ENCODE results near the gene UST. TPM values are rescaled to one million over a fixed set of nuclear protein-coding genes. Genes with fewer than 3 reads are reported as not detected.

The UST gene
- total RNA-seq = 1 to 10 TPM; 3.8 to 7.3 TPM
- total RNA-seq = 6.4 to 16.4 reads per million in 2 donors

DNA sequence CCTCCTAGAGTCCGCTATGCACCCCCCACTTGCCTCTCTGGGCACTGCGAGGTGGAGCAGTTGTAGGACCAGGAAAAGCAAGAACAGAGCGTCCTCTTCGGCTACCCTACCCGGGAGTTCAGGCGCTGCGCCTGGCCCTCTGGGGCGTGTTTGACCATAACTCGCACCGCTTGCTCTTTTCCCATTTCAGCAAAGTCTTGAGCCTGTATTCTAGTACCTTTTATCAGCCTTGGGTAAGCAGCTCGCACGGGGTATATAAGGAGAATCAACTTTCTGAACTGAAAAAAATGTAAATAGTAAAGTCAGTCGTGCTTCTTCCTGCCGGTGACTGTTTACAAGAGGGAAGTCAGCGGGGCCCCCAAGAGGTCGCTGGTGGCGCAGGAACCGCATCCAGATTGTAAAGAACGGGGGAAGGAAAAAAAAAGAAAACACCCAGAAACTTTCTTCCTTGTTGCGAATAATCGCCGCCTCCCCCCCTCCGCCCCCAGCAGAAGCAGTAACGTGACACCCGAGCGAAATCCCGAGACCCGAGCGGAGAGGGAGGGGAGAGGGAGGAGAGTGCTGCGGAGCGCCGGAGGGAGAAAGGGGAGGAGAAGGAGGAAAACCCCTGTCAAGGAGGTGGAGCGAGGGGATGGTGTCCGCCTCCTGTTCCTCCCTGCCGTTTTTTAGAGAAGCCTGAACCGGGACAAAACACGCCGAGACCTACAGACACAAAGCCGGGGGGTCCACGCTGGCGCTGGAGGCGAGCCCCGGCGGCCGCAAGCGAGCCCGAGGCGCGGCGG lies at the start of gene UST:
TSS of gene UST (plus strand) at position 668 of the 782 bp plus-strand sequence. CDS start 401 bp downstream, outside the sequence.
- peak within 1 kb of the TSS; percentile 97 for H3K27ac Mint-ChIP-seq
- H3K27me3 Mint-ChIP-seq = peaks cover 5% of the 10 kb centered on the region
- H3K36me3 Mint-ChIP-seq (ENCODE audit: low read depth) = peaks cover 5% of the 10 kb centered on the region
- peaks cover 44% of the 10 kb centered on the region for H3K4me1 Mint-ChIP-seq
- ATAC-seq (peak; percentile 60), DNase-seq (peak; percentile 57 to 75 (median 60))
- peak within 1 kb of the TSS; percentile 99 for H3K4me3 Mint-ChIP-seq
- no peaks in the 10 kb centered on the region for H3K9me3 ChIP-seq (ENCODE audit: control insufficient read depth, low read length, poor library complexity, severe bottlenecking)

DNA sequence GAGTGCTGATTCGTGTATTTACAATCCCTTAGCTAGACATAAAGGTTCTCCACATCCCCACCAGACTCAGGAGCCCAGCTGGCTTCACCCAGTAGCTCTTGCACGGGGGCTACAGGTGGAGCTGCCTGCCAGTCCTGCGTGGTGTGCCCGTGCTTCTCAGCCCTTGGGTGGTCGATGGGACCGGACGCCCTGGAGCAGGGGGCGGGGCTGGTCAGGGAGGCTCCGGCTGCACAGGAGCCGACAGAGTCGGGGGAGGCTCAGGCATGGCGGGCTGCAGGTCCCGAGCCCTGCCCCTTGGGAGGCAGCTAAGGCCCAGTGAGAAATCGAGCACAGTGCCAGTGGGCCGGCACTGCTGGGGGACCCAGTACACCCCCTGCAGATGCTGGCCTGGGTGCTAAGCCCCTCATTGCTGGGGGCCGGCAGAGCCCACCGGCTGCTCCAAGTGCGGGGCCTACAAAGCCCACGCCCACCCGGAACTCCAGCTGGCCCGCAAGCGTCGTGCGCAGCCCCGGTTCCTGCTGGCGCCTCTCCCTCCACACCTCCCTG lies 48.9 kb upstream of the UST start:
- H3K9me3 ChIP-seq (ENCODE audit: control insufficient read depth, low read length, poor library complexity, severe bottlenecking) = no peaks in the 10 kb centered on the region
- DNase-seq = no peak
- no peaks in the 10 kb centered on the region for H3K36me3 Mint-ChIP-seq (ENCODE audit: low read depth)
- H3K27me3 Mint-ChIP-seq = peaks cover 23% of the 10 kb centered on the region
- no peak overlapping the region for H3K27ac Mint-ChIP-seq
- H3K4me3 Mint-ChIP-seq = no peak overlapping the region
- no peak for ATAC-seq
- peaks cover 12% of the 10 kb centered on the region for H3K4me1 Mint-ChIP-seq

- H3K9me3 ChIP-seq (ENCODE audit: control insufficient read depth, low read length, poor library complexity, severe bottlenecking) = no peaks in the 10 kb centered on the region
- Mint-ChIP-seq H3K4me3 (no peak overlapping the region), H3K27me3 (peaks cover 23% of the 10 kb centered on the region), H3K27ac (no peak overlapping the region), H3K4me1 (peaks cover 12% of the 10 kb centered on the region), H3K36me3 (ENCODE audit: low read depth) (peaks cover 4% of the 10 kb centered on the region)
- DNase-seq (no peak), ATAC-seq (no peak)
These were observed 48.1 kb upstream of the UST start for GRCh38 chr6:148698671-148699180.

GRCh38 chr6:148700047-148700715 lies 46.6 kb upstream of the UST start:
- Mint-ChIP-seq H3K4me3 (peak overlapping the region; percentile 93), H3K36me3 (ENCODE audit: low read depth) (peaks cover 4% of the 10 kb centered on the region), H3K4me1 (peaks cover 12% of the 10 kb centered on the region), H3K27me3 (peaks cover 19% of the 10 kb centered on the region), H3K27ac (peak overlapping the region; percentile 94)
- no peak for DNase-seq
- no peak for ATAC-seq
- no peaks in the 10 kb centered on the region for H3K9me3 ChIP-seq (ENCODE audit: control insufficient read depth, low read length, poor library complexity, severe bottlenecking)

DNA sequence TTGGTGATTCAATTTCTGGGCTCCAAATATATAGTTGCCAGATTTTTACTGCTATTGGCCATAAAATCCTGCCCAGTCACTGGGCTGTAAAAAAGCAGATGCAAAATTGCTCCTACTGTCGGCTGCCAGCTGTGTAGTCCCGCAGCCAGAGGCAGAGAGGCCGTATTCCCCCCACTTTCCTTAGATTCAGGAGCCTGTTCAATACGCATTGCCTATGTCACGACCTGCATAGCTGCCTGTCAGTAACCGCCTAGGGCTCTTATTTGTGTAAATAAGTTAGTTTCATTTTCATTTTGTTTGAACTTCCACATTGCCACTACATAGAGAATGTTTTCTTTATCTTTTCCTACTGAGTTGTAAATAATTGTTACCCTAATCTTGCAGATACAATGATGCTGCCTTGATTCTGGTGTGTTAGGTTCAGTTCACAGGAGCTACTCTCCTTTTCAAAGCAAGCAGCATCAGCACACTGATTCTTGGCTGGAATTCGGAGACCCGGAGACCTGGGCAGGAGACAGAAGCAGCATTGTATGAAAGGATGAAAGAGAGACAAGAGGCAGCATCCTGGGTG lies 46.0 kb upstream of the UST start:
- ATAC-seq (peak; percentile 85), DNase-seq (no peak)
- Mint-ChIP-seq H3K4me3 (peak overlapping the region; percentile 93), H3K27me3 (peaks cover 13% of the 10 kb centered on the region), H3K4me1 (peaks cover 12% of the 10 kb centered on the region), H3K27ac (peak overlapping the region; percentile 94), H3K36me3 (ENCODE audit: low read depth) (peaks cover 4% of the 10 kb centered on the region)
- H3K9me3 ChIP-seq (ENCODE audit: control insufficient read depth, low read length, poor library complexity, severe bottlenecking) = no peaks in the 10 kb centered on the region

DNA sequence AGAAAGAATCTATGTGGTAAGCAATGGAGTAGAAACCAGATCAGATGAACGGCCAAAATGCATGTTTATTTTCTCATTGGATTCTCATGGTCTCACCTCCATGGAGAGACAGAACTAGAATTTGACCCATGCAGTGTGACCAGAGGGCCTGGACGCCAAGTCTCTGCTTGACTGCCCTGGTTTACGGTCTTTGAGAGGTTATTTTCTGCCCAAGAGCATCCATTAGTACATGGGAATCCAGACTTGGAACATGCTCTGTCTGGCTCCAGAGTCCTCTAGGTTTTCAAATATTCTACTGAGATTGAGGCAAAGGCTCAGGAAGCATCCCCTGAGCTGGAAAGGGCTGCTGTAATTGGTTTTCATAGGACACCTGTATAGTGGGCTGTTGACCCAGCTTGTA lies 45.5 kb upstream of the UST start:
- H3K9me3 ChIP-seq (ENCODE audit: control insufficient read depth, low read length, poor library complexity, severe bottlenecking) = no peaks in the 10 kb centered on the region
- H3K36me3 Mint-ChIP-seq (ENCODE audit: low read depth) = peaks cover 4% of the 10 kb centered on the region
- H3K4me1 Mint-ChIP-seq = peaks cover 12% of the 10 kb centered on the region
- H3K27me3 Mint-ChIP-seq = peaks cover 7% of the 10 kb centered on the region
- ATAC-seq (no peak), DNase-seq (no peak)
- peak overlapping the region; percentile 93 for H3K4me3 Mint-ChIP-seq
- H3K27ac Mint-ChIP-seq = peak overlapping the region; percentile 94

GRCh38 chr6:148703900-148704299 lies 42.9 kb upstream of the UST start:
- Mint-ChIP-seq H3K27ac (no peak overlapping the region), H3K36me3 (ENCODE audit: low read depth) (peaks cover 4% of the 10 kb centered on the region), H3K4me3 (no peak overlapping the region), H3K27me3 (no peaks in the 10 kb centered on the region), H3K4me1 (peaks cover 12% of the 10 kb centered on the region)
- H3K9me3 ChIP-seq (ENCODE audit: control insufficient read depth, low read length, poor library complexity, severe bottlenecking) = no peaks in the 10 kb centered on the region
- DNase-seq = no peak
- ATAC-seq = no peak

GRCh38 chr6:148704400-148705246 lies 42.2 kb upstream of the UST start:
- peaks cover 6% of the 10 kb centered on the region for H3K36me3 Mint-ChIP-seq (ENCODE audit: low read depth)
- DNase-seq = no peak
- no peak overlapping the region for H3K4me3 Mint-ChIP-seq
- no peaks in the 10 kb centered on the region for H3K9me3 ChIP-seq (ENCODE audit: control insufficient read depth, low read length, poor library complexity, severe bottlenecking)
- peaks cover 12% of the 10 kb centered on the region for H3K4me1 Mint-ChIP-seq
- ATAC-seq = no peak
- no peak overlapping the region for H3K27ac Mint-ChIP-seq
- peaks cover 5% of the 10 kb centered on the region for H3K27me3 Mint-ChIP-seq

DNA sequence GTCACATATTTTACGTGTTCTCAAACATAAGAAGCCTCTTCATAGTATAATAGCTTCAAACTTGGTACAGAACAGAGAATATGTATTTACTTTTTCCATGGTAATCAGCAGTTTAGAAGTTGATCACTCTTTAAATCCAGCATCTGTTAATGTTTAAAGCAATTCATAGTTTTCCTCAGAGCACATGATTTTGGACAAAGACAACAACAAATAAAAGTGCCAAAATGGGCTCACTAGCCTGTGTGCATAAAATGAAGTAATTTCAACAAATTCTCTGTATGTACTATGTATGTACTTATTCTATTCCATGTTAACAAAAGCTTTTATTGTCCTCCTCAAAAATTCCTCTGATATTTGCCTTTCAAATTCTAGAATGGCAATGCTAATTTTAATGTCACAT lies 38.1 kb upstream of the UST start:
- Mint-ChIP-seq H3K27me3 (peaks cover 6% of the 10 kb centered on the region), H3K27ac (no peak overlapping the region), H3K4me3 (no peak overlapping the region), H3K36me3 (ENCODE audit: low read depth) (peaks cover 2% of the 10 kb centered on the region), H3K4me1 (no peaks in the 10 kb centered on the region)
- H3K9me3 ChIP-seq (ENCODE audit: control insufficient read depth, low read length, poor library complexity, severe bottlenecking) = no peaks in the 10 kb centered on the region
- DNase-seq (no peak), ATAC-seq (no peak)

- H3K9me3 ChIP-seq (ENCODE audit: control insufficient read depth, low read length, poor library complexity, severe bottlenecking) = peaks cover 3% of the 10 kb centered on the region
- Mint-ChIP-seq H3K4me3 (no peak overlapping the region), H3K27me3 (peaks cover 6% of the 10 kb centered on the region), H3K36me3 (ENCODE audit: low read depth) (peaks cover 2% of the 10 kb centered on the region), H3K27ac (no peak overlapping the region), H3K4me1 (no peaks in the 10 kb centered on the region)
- DNase-seq (no peak), ATAC-seq (no peak)
These were observed 37.3 kb upstream of the UST start for GRCh38 chr6:148709577-148709976.

DNA sequence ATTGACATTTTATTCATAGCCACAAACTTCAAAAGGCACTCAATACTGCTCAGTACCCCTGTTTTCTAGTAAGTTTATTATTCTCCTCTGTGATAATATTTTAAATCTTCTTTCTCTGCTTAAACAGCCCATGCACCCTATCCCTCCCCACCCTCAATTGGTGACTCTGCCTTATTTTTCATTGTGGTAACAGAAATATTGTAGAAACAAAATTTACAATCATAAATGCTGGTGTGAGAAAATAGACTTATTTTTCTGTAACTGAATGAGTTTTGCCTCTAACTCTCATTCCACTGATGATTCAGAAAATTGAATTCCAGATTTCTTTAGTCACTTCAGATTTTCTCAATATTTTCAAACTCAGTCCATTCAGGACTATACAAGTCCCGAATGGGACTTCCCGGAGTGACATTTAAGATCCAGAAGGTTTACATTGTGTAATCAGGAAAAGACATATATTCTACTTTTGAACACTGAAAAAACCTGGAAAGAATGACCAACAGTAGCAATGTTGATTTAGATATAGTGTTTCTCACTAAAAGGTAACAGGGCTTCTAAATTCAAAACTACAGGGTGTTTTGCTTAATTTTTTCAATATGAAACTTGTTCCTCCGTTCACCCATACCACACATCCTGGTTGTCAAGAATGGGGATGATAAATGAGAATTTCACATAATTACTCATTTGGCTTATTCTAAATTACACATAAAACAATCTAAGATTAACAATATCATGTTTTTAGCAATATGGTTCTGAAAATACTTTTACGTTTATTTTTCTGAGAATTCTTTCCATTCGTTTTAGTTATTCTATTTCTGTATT lies 34.8 kb upstream of the UST start:
- Mint-ChIP-seq H3K27me3 (peaks cover 6% of the 10 kb centered on the region), H3K4me1 (no peaks in the 10 kb centered on the region), H3K27ac (no peak overlapping the region), H3K4me3 (no peak overlapping the region), H3K36me3 (ENCODE audit: low read depth) (peaks cover 2% of the 10 kb centered on the region)
- ATAC-seq (no peak), DNase-seq (no peak)
- peaks cover 3% of the 10 kb centered on the region for H3K9me3 ChIP-seq (ENCODE audit: control insufficient read depth, low read length, poor library complexity, severe bottlenecking)

Measured in T-helper 17 cell (primary cell).